GM12801 (cell line): Measurements from ENCODE around the gene PASK.

Source experiments
- TF ChIP-seq, protein P1 (sequence below): IDR thresholded peaks from one replicate; pipeline ENCODE4 v1.5.1; 2011; ENCODE audit warnings: control low read depth; ENCODE audit not compliant: insufficient read length; ENCODE audit errors: extremely low read depth

PASK gene

DNA sequence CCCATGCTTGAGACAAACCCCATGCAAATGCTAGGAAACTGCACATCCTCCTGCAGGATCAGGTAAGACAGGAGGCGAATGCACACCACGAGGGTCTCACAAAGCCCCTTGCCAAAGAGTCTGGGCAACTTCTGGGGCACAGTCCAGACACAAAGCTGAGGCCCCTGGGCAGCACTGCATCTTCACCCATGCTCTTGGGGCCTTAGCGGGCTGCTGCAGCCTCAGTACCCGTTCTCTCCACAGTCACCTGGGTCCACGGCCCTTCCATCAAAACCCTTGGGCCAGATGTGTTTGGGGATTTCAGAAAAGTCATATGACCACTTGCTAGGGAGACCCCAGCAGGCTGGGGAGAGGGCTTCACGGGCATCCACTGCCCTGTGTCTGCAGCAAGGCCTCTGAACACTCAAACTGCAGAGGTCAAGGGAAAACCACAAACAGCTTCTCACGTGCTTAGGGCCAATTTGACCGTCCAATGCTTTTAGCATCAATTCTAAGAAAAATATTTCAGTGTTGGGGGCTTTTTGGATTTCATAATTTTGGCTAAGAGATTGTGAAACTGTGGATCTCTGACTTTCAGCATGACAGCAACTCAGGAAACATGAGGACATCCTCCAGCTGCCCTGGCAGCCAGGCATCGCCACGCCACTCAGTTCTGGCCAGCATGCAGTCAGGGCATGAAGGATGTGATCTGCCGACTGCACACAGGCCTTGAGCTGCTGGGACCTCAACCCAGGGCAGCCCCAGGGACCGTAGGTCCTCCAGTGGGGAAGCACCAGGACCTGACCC lies 20.0 kb downstream of the PASK start:
- TF ChIP-seq, protein P1, sequence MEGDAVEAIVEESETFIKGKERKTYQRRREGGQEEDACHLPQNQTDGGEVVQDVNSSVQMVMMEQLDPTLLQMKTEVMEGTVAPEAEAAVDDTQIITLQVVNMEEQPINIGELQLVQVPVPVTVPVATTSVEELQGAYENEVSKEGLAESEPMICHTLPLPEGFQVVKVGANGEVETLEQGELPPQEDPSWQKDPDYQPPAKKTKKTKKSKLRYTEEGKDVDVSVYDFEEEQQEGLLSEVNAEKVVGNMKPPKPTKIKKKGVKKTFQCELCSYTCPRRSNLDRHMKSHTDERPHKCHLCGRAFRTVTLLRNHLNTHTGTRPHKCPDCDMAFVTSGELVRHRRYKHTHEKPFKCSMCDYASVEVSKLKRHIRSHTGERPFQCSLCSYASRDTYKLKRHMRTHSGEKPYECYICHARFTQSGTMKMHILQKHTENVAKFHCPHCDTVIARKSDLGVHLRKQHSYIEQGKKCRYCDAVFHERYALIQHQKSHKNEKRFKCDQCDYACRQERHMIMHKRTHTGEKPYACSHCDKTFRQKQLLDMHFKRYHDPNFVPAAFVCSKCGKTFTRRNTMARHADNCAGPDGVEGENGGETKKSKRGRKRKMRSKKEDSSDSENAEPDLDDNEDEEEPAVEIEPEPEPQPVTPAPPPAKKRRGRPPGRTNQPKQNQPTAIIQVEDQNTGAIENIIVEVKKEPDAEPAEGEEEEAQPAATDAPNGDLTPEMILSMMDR: no peak

DNA sequence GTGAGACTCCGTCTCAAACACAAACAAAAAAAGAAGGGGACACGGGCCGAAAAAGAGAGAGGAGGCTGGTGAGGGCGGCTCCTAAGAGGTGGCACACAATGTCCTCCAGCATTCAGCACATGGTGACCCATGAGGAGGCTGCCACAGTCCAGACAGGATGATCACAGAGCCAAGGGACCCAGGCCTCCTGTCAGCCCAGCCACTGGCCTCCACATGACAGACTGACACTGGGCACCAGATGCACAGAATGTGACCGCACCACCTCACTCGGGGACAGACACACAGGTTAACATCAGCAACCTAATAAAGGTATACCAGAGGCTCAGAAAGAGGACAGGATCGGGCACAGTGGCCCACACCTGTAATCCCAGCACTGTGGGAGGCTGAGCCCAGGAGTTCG lies 21.0 kb downstream of the PASK start:
- TF ChIP-seq, protein P1: no peak

DNA sequence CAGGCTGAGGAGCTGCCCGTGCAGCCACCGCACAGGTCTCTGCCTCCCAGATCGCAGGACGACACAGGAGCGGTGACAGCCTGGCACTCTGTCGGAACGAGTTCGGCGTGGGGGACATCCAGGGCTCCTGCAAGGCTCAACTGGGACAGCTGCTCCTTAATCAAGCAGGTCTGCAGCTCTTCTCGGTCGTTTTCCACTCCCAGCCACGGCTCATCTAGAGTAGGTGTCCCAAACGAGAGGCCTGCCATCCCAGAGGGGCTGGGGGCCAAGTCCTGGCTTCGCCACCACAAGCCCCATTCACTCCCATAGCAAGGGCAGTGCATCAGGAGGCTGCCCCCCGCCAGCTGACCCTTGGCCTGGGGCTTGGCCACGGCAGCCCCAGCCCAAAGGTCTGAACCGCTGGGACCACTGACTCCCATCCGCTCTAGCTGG lies 22.5 kb downstream of the PASK start:
- TF ChIP-seq, protein P1: no peak

DNA sequence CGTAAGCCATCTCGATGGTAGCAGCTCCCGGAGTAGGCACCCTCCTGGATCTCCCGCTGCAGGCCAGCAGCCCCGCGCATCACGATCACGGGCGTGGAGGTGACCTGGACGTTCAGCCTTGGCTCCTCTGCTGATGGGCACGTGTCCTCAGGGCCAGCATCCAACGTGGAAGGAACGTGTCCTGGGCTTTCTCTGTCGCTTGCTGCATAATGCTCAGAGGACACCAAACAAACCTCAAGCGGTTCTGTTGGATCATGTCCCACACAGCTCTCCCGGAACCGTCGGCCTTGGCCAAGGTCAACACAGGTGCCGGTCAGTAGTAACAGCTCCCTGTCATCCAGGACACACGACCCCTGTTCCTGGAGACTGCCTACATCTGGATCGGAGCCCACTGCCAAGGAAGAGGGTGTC lies 23.1 kb downstream of the PASK start:
- TF ChIP-seq, protein P1: no peak

DNA sequence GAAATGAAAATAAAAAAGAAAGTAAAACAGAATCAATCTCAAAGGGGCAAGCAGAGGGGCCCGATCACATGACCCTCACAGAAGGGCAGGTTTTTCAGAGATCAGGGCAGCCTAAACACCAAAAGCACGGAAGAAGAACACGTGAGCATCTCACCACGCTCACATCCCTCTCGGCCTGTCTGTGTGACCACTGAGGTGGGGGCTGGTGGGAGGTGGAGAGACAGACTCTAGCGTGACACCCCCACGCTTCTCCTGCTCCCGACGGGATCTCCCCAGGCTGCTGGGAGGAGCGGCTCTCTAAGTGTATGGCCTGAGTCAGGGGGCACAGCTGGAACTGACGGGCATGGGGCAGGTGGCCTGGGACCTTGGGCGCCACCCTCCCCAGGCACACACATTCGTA lies 23.6 kb downstream of the PASK start:
- TF ChIP-seq, protein P1: no peak

DNA sequence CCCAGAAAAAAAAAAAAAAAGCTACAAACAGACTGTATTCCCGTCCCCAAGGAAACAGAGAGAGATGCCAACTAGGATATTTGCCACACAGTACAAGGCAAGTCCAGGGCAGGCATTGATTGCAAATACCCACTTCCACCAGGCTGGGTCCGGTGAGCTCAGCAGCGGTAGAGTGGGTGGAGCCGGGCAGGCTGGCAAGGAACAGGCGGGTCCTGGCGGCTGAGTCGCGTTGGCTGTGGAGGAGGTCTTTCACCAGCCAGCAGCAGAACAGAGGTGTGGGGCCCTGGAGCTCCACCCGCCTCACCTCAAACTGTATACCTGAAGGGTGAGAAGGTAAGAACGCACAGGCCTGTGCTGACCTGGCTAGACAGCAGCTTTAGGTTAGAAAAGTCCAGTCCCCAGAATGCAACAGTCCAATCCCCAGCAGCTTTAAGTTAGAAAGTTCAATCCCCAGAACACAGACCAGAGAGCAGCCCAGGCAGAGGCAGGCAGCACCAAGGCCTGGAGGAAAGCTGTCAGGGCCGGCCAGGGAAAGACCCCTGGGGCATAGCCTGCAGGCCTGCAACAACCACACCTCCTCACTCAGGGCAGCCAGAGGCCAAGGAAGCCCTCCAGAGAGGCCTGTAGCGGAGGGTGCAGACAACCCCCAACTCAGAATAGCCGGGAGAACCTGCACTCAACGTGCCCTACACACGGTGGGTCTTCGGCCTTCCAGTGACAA lies 25.3 kb downstream of the PASK start:
- TF ChIP-seq, protein P1: no peak

DNA sequence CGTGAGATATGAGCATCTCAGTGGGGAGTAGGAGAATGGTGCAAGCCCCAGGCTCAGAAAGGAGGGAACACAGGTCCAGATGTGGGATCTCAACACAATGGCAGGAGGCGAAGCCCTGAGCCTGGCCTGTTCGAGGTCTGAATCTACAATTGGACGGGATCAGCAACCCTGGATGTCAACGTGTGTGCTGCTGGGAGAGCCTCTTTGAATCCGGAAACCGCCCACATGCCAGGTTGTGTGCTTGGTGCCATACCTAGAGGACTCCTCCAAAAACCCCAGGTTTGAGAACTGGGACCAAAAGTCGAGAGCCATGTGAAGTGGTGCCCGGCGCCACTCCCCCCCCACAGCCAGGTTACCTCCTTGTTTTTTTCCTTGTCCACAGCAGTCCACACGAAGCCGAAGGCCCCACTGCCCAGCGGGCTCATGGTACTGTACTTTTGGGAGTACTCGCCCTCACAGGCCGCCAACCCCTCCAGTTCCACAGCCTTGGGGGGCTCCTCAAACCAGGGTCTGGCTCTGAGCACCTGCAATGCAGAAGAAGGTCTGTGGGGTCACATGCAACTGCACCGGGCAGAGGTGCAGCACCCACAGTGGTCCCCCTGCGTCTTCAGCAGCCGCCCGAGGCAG lies 26.8 kb downstream of the PASK start:
- TF ChIP-seq, protein P1: no peak
